Nucleus accumbens (tissue), 56 donors: ENCODE measurements around the gene MAL.

Source experiments
- DNase-seq, 56 donors: peaks; one replicate each; lab custom pipeline; 2025; lab: John Stamatoyannopoulos, UW

MAL gene

DNA sequence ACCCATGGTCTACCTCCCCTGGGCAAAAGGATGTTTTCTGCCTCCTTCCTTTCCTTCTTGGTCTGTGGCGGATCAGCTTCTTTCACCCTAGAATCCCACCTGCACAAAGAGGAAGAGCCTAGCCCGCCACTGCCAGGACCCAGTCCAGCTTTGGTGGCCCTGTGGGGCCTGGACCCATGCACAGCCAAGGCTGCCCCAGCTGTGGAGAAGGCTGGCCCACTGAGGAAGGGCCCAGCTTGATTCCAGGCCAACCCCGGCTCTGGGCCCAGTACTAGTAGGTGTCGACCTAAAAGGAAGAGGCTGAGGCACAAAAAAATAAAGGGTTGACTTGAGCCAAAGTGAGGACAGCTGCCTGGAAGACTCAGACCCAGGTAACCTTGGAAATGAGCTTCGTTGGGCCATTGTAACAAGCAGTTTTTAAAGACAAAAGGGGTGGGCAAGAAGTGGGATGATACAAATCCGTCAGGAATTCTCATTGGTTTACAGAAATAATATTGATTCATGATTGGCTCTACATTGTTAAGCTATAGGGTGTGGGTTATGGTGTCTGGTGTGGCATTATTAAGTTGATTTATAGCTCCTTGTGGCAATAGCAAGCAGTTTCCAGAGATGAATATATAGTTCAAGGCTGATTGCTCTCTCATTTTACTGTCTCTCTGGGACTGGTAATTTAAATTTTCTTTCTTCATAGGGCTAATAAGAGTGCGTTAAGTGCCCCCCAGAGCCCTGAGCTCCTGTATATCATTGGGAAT lies 29.8 kb upstream of the MAL start:
- DNase-seq: no peak

DNA sequence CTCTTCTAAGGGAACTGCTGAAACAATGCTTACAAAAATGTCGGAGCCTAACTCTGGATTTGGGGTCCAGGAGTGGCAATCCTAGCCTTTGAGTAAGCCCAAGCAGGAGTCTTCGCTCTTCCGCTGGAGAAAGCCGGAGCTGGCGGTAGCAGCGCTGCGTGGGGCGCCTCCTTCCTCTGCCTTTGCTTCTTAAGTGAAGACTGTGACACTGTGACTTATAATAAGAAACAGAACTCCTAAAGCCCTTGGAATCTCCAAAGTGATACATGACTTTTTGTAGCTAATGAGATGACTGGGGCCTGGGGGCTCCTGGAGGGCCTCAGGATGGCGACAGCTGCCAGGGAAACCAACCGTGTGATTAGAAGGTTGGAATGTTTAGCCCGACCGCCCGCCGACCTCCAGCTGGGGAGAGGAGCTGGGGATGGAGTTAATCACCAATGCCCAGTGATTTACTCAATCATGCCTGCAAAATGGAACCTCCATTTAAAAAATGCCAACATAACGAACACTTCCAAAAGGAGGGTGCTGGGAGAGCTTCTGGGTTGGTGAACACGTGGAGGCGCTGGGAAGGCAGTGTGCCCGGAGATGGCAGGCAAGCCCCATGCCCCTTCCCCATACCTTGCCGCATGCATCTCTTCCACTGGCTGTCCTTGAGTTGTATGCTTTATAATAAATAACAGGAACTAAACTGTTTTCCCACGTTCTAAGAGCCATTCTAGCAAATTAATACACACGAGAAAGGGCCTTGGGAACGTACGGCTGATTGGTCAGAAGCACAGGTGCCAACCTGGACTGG lies 29.0 kb upstream of the MAL start:
- DNase-seq: no peak

DNA sequence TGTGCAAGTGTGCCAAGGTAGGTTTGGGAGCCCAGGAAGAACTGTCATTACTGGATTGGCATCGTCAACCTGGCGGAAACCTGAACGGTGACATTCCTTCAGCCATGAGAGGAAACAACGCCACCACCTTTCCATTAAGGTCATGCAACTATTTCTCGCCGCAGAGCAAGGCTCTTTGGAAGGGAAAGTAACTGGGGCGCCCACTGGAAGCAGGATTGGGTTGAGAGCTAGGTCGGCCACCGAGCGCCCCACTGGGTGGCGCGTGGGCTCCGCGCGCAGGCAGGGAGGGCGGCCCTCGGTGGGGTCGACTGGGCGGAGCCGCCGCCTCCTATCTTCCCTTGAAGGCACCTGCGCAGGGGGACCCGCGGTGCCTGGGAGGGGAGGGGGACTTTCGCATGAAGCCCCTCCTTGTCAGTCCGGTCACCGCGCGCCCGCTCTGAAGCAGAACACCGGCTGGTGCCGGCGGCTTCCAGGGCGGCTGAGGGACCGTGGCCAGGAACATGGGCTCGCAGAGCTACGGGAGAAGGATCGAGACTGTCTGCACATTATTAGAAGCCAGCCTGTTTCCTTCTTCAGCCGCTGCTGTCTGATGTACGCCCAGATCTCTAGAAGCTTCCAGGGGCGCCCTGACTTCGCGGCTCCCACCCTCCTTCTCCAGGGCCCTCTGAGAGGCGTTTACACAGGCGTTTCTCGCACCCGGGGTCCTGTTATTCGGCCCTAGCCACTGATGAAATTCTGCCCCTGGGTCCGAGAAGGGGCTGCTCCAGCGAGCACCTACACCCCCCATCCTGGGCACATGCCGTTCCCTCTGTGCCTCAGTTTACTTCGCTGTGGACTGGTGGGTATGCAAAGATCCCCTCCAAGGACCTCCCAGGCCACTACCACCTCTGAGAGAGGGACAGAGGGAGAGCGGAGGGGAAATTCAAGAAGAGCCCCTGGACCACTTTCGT lies 27.3 kb upstream of the MAL start:
- peak in 5 of 56 donors; percentile 16 to 47 (median 28) for DNase-seq

DNA sequence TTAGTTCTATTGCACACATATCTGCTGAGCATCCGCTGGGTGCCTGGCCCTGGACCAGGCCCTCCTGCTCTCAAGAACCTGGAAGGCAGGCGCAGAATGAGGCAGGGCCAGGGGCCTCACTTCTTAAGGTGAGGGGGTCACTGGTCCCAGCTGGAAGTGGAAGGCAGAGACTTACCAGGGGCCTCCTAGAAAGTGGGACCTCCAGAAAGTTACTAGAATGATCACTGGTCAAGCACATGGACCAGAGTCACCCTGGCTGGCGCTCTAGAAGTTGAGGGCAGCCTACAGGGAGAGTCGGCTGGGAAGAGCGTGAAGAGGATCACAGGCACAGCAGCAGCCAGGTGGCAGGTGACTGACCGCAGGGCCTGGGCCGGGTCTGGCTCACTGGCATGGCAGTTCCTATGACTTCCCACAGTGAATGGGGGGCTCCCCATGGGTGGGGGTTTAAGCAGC lies 26.1 kb upstream of the MAL start:
- DNase-seq: no peak

DNA sequence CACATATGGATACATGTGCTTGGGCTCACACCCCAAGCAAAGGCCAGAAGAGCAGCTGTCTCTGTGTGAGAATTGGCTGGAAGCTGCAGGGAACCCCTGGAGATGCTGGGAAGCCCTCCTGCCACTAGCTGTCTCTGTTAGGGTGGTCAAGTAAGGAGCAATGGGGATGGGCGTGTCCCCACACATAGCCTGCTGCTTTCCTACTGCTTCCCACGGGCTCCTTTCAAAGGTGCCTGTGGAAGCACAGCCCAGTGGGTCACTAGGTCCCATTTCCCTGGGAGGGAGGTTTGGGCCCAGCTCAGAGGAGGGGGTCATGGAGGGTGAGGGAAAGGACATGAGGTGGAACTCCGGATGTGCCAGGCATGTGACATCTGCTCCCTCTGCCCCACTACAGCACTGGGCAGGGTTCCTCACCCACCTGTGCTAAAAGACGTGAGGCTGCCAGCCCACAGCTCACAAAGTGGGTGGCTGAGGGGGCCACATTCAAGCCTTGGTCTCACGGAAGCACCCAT lies 24.4 kb upstream of the MAL start:
- DNase-seq: no peak

DNA sequence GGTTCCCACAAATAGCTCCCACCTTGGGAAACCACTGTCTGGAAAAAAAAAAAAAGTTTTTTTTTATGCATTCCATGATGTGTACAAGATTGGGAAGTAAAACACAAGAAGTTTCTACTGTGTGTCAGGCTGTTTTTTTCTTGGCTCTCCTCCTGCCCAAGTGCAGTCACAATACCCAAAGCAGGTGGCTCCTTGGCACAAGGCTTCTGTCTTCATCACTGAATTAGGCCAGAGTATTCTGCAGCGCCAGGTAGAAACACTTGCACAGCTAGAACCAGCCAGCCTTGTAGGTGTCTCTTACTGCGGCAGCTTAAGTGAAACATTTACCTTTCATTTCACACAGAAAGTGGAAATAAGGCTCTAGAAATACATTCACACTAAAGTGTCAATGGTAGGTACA lies 23.8 kb upstream of the MAL start:
- DNase-seq: no peak

DNA sequence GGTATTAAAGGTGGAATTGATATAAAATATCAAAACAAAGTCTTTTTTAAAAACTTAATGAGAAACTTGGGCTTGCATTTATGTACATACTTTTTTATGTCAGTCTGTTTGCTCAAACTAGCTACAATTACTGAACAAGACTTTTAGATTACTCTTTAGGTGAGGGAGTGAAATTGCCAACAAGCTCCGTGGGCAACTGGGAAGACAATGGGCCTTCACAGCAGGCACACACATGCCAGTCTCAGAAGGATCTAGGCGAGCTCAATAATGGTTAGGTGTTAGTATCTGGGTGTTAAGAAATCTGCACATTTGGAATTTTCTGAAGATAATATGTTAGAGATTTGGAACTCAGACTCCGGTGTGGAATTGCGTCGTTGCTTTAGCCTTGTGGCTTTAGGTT lies 23.0 kb upstream of the MAL start:
- no peak for DNase-seq

DNA sequence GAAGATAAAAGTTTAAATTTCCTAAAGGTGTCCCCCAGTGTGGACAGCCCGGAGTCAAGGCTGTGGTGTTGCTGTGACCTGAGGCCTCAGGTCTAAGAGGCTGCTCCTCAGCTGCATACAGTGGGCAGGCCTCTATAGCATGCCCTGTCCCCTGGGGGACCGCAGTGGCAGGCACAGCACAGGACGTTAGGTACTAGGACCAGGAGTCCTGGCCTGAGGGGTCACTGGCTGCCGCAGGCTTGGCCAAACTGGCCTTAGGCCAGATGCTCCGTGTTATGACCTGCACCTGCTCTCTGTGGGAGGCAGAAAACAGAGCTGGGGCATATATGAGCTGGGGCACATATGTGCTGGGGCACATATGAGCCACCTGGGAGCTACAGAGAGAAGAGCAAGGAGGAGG lies 21.2 kb upstream of the MAL start:
- no peak for DNase-seq

DNA sequence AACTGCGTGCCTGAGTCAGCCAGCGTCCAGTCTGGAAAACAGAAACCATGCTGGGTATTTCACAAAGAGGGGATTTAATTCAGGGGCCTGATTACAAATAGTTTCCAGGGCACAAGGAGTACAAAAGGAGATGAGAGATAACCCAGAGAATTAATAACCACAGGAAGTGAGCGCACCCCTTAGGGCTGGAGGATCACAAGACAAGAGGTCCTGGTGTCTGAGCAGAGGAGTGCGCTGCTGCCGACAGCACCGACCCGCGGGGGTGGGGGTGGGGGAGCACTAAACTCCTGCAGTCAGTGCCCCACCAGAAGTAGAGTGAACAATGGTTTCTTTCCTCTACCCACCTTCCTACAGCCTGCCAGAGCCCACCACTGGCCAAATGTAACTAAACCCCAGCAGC lies 20.8 kb upstream of the MAL start:
- DNase-seq: no peak

DNA sequence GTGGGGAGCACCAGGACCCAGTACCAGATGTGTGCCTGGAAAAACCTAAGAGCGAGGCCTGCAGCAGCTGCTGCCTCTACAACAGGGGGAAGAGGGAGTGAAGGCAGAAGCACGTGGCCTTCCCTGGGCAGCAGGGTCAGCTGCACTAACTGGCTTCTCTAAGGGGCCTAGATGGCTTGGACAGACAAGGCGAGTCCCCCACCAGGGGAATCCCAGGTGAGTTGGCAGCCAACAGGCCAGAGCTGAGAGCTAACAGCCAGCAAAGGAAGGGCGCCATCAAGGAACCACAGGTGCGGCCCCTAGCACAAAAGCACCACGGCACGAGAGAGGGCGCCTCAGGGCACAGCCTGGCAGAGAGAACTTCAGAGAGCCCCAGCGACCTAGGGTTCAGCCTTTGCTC lies 19.8 kb upstream of the MAL start:
- DNase-seq: no peak

DNA sequence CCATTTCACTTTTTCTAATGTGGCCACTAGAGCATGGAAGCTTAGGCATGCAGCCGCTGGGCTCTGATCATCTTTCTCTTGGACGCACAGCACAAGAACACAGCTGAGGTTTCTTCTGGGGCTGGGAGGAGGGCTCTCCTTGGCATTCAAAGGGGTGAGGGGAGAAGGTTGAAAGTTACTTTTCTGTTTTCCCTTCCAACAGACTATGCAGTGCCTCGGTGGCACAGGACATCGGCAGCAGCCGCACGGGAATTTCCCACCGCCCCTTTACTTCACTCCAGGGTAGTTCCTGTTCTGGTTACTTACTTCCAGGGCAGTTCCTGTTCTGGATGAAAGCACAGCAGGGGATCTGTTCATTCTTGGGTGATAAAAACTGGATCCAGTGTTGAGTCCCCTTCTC lies 18.9 kb upstream of the MAL start:
- DNase-seq: no peak

DNA sequence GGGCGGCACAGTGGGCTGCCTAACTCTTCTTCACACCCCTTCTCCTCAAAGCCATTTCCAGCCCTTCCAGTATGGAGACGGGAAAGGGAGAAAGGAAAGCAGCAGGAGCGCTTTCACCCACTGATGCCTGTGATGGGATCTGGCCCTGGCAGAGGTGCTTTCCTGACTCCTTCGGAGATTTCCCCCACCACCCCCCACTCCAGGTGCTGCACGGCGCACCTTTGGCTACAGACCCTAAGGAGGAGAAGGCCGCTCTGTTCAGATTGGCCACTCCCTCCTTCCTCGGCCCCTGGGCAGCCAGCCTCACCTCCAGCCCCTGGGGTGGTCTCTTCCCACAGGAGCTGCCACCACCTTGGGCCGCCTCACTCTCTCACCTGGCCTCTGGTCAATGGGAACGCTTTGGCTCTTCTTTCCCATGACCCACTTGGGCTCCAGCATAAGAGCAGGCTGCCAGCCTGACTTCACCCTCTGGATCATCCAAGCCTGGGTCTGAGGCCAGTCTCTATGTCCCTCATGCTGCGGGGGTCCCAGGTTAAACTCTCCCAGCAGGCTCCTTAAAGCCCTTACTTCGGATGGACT lies 18.4 kb upstream of the MAL start:
- DNase-seq: no peak

DNA sequence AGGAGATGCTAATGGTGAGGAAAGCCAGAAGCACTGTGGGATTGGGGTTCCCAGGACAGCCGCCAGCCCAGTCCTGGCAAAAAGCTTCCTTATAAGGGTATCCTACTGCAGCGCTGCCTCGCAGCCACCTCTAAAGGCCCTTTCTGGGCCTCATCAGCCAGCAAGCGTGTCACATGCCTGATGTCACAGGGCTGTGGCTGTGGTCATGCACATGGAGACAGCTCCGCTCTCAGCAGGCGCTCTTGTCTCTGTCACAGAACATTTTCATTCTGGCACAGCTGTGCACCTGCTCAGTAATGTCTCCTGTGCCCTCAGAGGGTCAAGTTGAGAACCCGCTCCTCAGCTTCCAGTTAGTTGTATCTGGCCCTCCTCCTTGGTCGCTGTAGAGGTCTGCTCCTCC lies 17.7 kb upstream of the MAL start:
- DNase-seq: peak in 31 of 56 donors; percentile 25 to 88 (median 50)

DNA sequence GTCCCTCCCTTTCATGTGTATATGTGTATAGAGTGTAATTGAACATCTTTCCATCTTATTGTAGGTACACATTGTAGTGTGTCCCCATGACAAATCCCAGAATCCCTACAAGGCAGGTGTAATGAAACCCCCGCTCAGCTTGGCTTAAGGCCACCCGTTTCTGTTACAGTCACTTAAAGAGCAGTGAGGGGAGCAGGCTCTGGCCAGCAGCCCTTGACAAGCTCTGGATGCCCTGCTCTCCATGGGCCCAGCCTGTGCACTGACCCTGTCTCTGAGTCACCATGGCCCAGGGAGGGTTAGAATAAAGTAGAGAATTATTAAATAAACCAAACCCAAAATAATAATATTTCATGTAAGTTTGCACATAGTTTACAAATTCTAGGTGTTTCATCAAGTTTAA lies 17.2 kb upstream of the MAL start:
- no peak for DNase-seq

DNA sequence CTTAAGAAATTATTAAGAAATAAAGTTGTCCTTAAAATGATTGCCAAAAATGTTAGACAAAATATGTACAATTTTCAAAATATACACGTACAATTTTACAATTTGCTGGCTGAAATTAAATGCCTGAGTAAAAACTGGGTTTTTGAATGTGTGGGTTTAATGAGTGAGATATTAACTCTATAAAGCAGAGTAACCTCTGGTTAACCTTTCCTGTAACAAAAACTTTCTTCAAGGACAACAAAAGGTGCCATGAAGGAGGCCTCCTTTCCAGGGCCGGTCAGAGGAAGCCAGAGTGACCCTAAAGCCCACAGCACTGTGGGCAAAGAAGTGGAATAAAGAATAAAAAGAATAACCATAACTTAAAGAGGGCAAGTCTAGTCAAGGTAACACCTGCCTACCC lies 16.5 kb upstream of the MAL start:
- no peak for DNase-seq

DNA sequence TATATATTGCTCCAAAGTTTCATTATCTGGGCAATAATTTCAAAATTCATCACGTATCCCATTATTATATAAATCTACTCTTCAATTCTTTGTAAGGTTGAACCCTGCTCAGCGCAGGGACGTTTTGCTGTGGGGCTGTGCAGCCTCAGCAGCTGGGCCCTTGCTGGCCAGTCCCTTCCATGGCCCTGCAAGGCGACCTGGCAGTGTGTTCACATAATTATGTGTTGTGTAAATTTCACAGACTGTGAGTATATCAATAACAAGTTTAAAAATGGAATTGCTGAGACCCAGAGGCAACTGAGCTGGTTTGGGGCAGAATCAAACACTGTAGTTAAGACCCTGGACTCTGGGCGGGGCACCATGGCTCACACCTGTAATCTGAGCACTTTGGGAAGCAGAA lies 16.1 kb upstream of the MAL start:
- DNase-seq: no peak

DNA sequence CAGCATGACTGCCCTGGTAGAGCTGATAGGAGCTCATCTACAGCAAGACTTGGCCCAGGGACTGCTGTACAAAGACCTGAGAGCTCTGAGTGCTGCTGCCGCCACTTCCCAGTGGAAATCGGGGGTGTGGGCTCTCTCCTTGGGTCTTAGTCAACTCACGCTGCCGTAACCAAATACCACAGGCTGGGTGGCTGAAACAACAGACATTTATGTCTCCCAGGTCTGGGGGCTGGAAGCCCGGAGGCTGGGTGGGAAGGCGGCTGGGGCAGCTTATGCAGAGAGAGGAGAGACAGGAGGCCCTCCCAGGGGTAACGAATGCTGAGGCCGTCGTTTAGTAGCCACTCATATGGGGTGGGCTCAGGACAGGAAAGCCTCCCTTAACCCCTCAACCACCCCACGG lies 15.4 kb upstream of the MAL start:
- no peak for DNase-seq

DNA sequence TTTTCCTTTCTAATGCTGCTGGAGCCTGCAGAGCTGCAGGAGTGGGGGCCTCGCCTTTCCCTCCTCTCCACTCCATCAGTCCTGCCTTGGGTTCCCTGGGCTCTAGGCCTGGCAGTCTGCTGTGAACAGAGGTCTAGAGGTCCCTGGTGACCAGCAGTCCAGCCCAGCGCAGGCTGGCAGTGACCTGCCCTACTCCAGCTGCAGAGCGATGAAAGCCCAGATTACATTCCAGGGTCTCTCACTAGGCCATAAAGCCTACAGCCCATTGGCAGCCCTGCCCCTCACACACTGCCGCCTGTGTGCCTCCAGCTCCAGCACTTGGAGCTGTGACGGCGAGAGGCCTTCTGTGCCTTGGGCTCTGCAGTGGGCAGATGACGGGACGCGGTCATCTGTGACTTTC lies 14.8 kb upstream of the MAL start:
- no peak for DNase-seq

DNA sequence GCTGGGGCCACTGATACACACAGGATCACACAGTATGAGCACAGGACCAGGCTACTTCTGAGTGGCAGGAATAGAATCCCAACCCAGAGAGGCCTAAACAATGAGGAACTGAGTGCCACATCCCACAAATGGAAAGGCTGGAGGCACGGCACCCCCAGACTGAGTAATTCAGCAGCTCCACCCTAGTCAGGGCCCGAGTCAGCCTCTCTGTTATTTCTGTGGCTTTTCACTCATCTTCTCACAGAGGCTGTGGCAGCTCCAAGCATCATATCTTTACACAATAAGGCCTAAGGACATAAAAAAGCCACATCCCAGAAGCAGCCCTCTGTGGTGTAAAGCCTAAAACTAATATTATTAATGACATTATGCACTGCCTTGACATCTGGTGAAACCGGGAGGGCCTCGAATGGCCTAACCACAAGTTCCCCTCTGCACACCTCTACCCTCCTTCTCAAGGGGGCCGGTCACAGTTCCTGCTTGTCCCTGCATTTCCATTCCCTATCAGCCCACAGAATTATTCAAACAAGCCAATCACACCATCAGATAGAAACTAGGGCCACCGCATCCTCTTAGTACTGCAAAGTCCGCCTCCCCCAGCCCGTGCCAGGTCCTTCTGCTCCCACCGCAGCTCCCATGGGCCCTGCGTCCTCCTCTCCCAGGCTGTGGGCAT lies 12.5 kb upstream of the MAL start:
- DNase-seq: no peak

DNA sequence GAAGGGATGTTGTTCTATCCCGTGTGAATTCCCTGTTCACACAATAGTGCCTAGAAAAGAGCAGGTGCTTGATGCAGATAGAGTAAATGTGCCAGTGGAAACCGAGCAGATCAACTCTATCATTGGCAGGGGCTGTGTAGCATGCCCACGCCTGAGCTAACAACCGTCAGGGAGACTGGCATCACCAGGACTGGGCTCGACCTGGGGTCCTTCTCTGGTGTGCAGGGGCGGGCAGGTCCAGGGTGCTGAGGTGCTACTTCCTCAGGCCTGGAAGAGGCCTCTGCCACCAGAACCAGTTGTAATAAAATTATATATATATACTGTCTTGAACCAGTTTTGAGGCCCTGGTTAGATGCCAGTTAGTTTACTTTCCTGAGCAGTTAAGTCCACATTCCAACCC lies 11.8 kb upstream of the MAL start:
- no peak for DNase-seq
